Right lobe of liver (tissue), 6 donors: ENCODE results near the gene CD300A. TPM values are rescaled to one million over a fixed set of nuclear protein-coding genes. Genes with fewer than 3 reads are reported as not detected.

Experiments used
- ATAC-seq, 4 donors: fragments of 200-7000 bp; cut with Tn5 transposase; one replicate each; pipeline ENCODE4 v1.9.1; 2020; ENCODE audit warnings: mild to moderate bottlenecking in 4 of 4, moderate library complexity in 4 of 4
- DNase-seq, 3 donors: peaks; one replicate each; pipeline ENCODE4 v3.0.0-alpha.2; 2020
- H3K27ac ChIP-seq, 3 donors: fragments of 200-600 bp; one replicate each; pipeline ENCODE4 v1.8.0; 2022
- H3K27me3 ChIP-seq, 2 donors: fragments of 200-600 bp; one replicate each; pipeline ENCODE4 v1.8.0; 2022
- H3K36me3 ChIP-seq, 4 donors: fragments of 200-600 bp; sonication (generic) in 1 of 4; one replicate each; pipeline versions ENCODE4 v1.5.1 to v1.8.0; 2017 to 2022; ENCODE audit warnings: control low read depth in 1 of 4
- H3K4me1 ChIP-seq, 4 donors: fragments of 200-600 bp; sonication (generic) in 1 of 4; one replicate each; pipeline versions ENCODE4 v1.5.1 to v1.8.0; 2017 to 2022; ENCODE audit warnings: control low read depth in 1 of 4
- H3K4me3 ChIP-seq, 3 donors: fragments of 200-600 bp; one replicate each; pipeline ENCODE4 v1.8.0; 2022
- H3K9me3 ChIP-seq, 4 donors: fragments of 200-600 bp; sonication (generic) in 1 of 4; one replicate each; pipeline versions ENCODE4 v1.5.1 to v1.8.0; 2017 to 2022; ENCODE audit warnings: control low read depth in 1 of 4
- CTCF ChIP-seq, 4 donors: fragments of 200-600 bp in 3 of 4; fragments of 450-650 bp in 1 of 4; IDR thresholded peaks; one replicate each; pipeline versions ENCODE4 v1.5.1 to v1.8.0; 2016 to 2022; ENCODE audit warnings: antibody characterized with exemption in 4 of 4, mild to moderate bottlenecking in 2 of 4
- POLR2A ChIP-seq: fragments of 450-650 bp; IDR thresholded peaks from one replicate; pipeline ENCODE4 v1.6.1; 2017; ENCODE audit warnings: antibody characterized with exemption, mild to moderate bottlenecking
- WGBS: methylation state at CpG from one replicate; pipeline ENCODE4 v1.1.6; 2018; ENCODE audit warnings: low coverage, low lambda C conversion rate; ENCODE audit not compliant: insufficient coverage; ENCODE audit errors: missing lambda C conversion rate; 5-methylcytosine and 5-hydroxymethylcytosine counted together
- intact Hi-C, 2 donors: fragments of 100-400 bp; cut with DNase I; formaldehyde crosslinking; loops; one replicate each; pipeline versions ENCODE4 v1.11.2 to v1.14.1; 2022
- total RNA-seq, 6 experiments: library from RNA; depleted of rRNA in 2 of 6; stranded (reverse); fragments of >200 nt in 2 of 6; fragmentation: NEBNext Ultra II Directional in 3 of 6; extraction: Animal tissue kit (Norgen Biotek cat#: 25700) in 3 of 6; gene quantifications; one replicate each; pipeline versions ENCODE4 v1.1.0 to v1.2.4, GENCODE V29; 2016 to 2023
- donor health status: DM: no; HTN: yes; CAD: no.
- donor health status: DM: no; HTN: no; CAD: no.
- donor health status: DM: no; HTN: no; CAD: no.
- donor health status: DM: no; HTN: yes; CAD: no.
- donor health status: DM: no; HTN: yes; CAD: no.

Gene CD300A
- total RNA-seq, 6 experiments from 2014 or later, result 4.8 to 16.6 (median 6.6) TPM

- H3K9me3 ChIP-seq, result no peaks in the 10 kb centered on the region
- no peaks in the 10 kb centered on the region for H3K36me3 ChIP-seq
- H3K27me3 ChIP-seq, result no peaks in the 10 kb centered on the region
- WGBS, result 42% methylated on average over 20 of the region's 21 CpGs
- intact Hi-C loops, result no loop called here
- H3K4me3 ChIP-seq, result peak overlapping the region in 2 of 3 donors; percentile 21 to 41
- DNase-seq (no peak), ATAC-seq (peak in 3 of 4 donors; percentile 14 to 43 (median 17))
- TF ChIP-seq POLR2A, result no peak
- TF ChIP-seq CTCF (IDR thresholded peaks at IDR 0.05), result no peak
- no peaks in the 10 kb centered on the region for H3K4me1 ChIP-seq
- peak overlapping the region in 2 of 3 donors; percentile 53 to 60 for H3K27ac ChIP-seq
Observed at GRCh38 chr17:74467221-74467951, 952 bp downstream of the CD300A start.

- no peaks in the 10 kb centered on the region for H3K27me3 ChIP-seq
Observed at GRCh38 chr17:74471341-74471740, 4.9 kb downstream of the CD300A start.

GRCh38 chr17:74472890-74473289 lies 6.5 kb downstream of the CD300A start:
- intact Hi-C loops, result no loop called here
- no peak overlapping the region for H3K4me3 ChIP-seq
- no peaks in the 10 kb centered on the region for H3K36me3 ChIP-seq
- ATAC-seq, result no peak
- no peak for TF ChIP-seq CTCF (IDR thresholded peaks at IDR 0.05)
- no peak for TF ChIP-seq POLR2A
- no peaks in the 10 kb centered on the region for H3K4me1 ChIP-seq
- DNase-seq, result no peak
- H3K27ac ChIP-seq, result no peak overlapping the region
- no peaks in the 10 kb centered on the region for H3K9me3 ChIP-seq
- no peaks in the 10 kb centered on the region for H3K27me3 ChIP-seq
- WGBS, result 88% methylated on average over 4 of the region's 4 CpGs

More at GRCh38 chr17:74471341-74471740, 4.9 kb downstream of the CD300A start:
- no peak for DNase-seq
- intact Hi-C loops, result no loop called here
- Histone ChIP-seq H3K4me3 (no peak overlapping the region), H3K9me3 (no peaks in the 10 kb centered on the region), H3K27ac (no peak overlapping the region), H3K36me3 (no peaks in the 10 kb centered on the region), H3K4me1 (no peaks in the 10 kb centered on the region)
- WGBS, result 76% methylated on average over 3 of the region's 3 CpGs
- TF ChIP-seq CTCF (IDR thresholded peaks at IDR 0.05) (no peak), POLR2A (no peak)
- no peak for ATAC-seq

- no peaks in the 10 kb centered on the region for H3K36me3 ChIP-seq
- intact Hi-C loops, result no loop called here
- peak in 1 of 4 donors; percentile 38 for ATAC-seq
- no peaks in the 10 kb centered on the region for H3K4me1 ChIP-seq
- TF ChIP-seq POLR2A, result no peak
- TF ChIP-seq CTCF (IDR thresholded peaks at IDR 0.05), result no peak
- H3K9me3 ChIP-seq, result no peaks in the 10 kb centered on the region
- H3K4me3 ChIP-seq, result no peak overlapping the region
- H3K27me3 ChIP-seq, result no peaks in the 10 kb centered on the region
- no peak overlapping the region for H3K27ac ChIP-seq
- DNase-seq, result no peak
- WGBS, result 30% methylated on average over 3 of the region's 8 CpGs
Observed at GRCh38 chr17:74473294-74473693, 6.9 kb downstream of the CD300A start.
